GM23338 (cell line): ENCODE results near the gene LDB1. TPM values are rescaled to one million over a fixed set of nuclear protein-coding genes. Genes with fewer than 3 reads are reported as not detected.

ENCODE experiments used
- ATAC-seq: fragments of 200-7000 bp; cut with Tn5 transposase; 3 replicates; pipeline ENCODE4 v1.9.1; 2020
- DNase-seq: peaks from one replicate; pipeline ENCODE4 v3.0.0-alpha.2; 2015; ENCODE audit warnings: low spot score
- H2AFZ ChIP-seq: fragments of 200-600 bp; sonication (generic); 2 replicates; pipeline ENCODE4 v1.8.0; 2016; ENCODE audit warnings: antibody characterized with exemption, mild to moderate bottlenecking, moderate library complexity
- H3F3A ChIP-seq: fragments of 200-600 bp; sonication (generic); replicated peaks from 2 replicates; pipeline ENCODE4 v1.8.0; 2017; ENCODE audit warnings: antibody characterized with exemption, mixed run types, low read depth
- H3K27ac ChIP-seq: fragments of 200-600 bp; sonication (generic); 2 replicates; pipeline ENCODE4 v1.6.1; 2016; ENCODE audit warnings: low read depth
- H3K27me3 ChIP-seq: fragments of 200-600 bp; sonication (generic); 2 replicates; pipeline ENCODE4 v1.8.0; 2016; ENCODE audit warnings: mild to moderate bottlenecking, mixed run types, moderate library complexity; ENCODE audit not compliant: insufficient read depth
- H3K36me3 ChIP-seq: fragments of 200-600 bp; sonication (generic); 2 replicates; pipeline ENCODE4 v1.8.0; 2016; ENCODE audit warnings: mild to moderate bottlenecking; ENCODE audit not compliant: insufficient read depth
- H3K4me1 ChIP-seq: fragments of 200-600 bp; sonication (generic); 2 replicates; pipeline ENCODE4 v1.8.0; 2016; ENCODE audit warnings: mild to moderate bottlenecking, moderate library complexity; ENCODE audit not compliant: insufficient read depth
- H3K4me2 ChIP-seq: fragments of 200-600 bp; sonication (generic); 2 replicates; pipeline ENCODE4 v1.7.1; 2017; ENCODE audit warnings: mixed run types
- H3K4me3 ChIP-seq: fragments of 200-600 bp; sonication (generic); 2 replicates; pipeline ENCODE4 v1.6.1; 2016; ENCODE audit warnings: mixed run types
- H3K79me2 ChIP-seq: fragments of 200-600 bp; sonication (generic); replicated peaks from 2 replicates; pipeline ENCODE4 v1.8.0; 2017; ENCODE audit warnings: mild to moderate bottlenecking; ENCODE audit not compliant: insufficient read depth
- H3K9me2 ChIP-seq: fragments of 200-600 bp; sonication (generic); 2 replicates; pipeline ENCODE4 v1.8.0; 2017; ENCODE audit not compliant: insufficient read depth
- H4K20me1 ChIP-seq: fragments of 200-600 bp; sonication (generic); replicated peaks from 2 replicates; pipeline ENCODE4 v1.8.0; 2017; ENCODE audit warnings: mild to moderate bottlenecking; ENCODE audit not compliant: insufficient read depth
- H3K27ac Mint-ChIP-seq: 2 replicates; pipeline ENCODE4 v1.8.0; 2020; ENCODE audit warnings: inconsistent platforms, mild to moderate bottlenecking, moderate library complexity, mixed read lengths
- H3K27me3 Mint-ChIP-seq: 3 replicates; pipeline ENCODE4 v1.8.0; 2022; ENCODE audit warnings: low read depth, mild to moderate bottlenecking, moderate library complexity, mixed read lengths, inconsistent platforms; ENCODE audit not compliant: insufficient read depth, poor library complexity
- H3K36me3 Mint-ChIP-seq: 3 replicates; pipeline ENCODE4 v1.8.0; 2021; ENCODE audit warnings: low read depth, mild to moderate bottlenecking, inconsistent platforms, moderate library complexity, mixed read lengths
- H3K4me1 Mint-ChIP-seq: 3 replicates; pipeline ENCODE4 v1.8.0; 2020; ENCODE audit warnings: mild to moderate bottlenecking, inconsistent platforms, mixed read lengths
- H3K4me3 Mint-ChIP-seq: 3 replicates; pipeline ENCODE4 v1.8.0; 2021; ENCODE audit warnings: moderate library complexity, mild to moderate bottlenecking, inconsistent platforms, mixed read lengths
- H3K9me3 Mint-ChIP-seq: 3 replicates; pipeline ENCODE4 v1.8.0; 2020; ENCODE audit warnings: moderate library complexity, mild to moderate bottlenecking, inconsistent platforms, mixed read lengths
- CREB1 ChIP-seq: fragments of 250-450 bp; sonication (Bioruptor Pico); IDR thresholded peaks from 2 replicates; pipeline ENCODE4 v1.5.0; 2020; ENCODE audit warnings: low read depth, mild to moderate bottlenecking, moderate library complexity
- EZH2 ChIP-seq: fragments of 200-600 bp; sonication (generic); IDR thresholded peaks from one replicate; pipeline ENCODE4 v1.8.0; 2017; ENCODE audit warnings: antibody characterized with exemption, mild to moderate bottlenecking, low read depth; ENCODE audit not compliant: unreplicated experiment
- EZH2phosphoT487 ChIP-seq: fragments of 200-600 bp; sonication (generic); IDR thresholded peaks from one replicate; pipeline ENCODE4 v1.8.1; 2018; ENCODE audit warnings: antibody characterized with exemption; ENCODE audit not compliant: unreplicated experiment
- JUNB ChIP-seq: IDR thresholded peaks from one replicate; pipeline ENCODE4 v1.6.1; 2016; ENCODE audit warnings: antibody characterized with exemption; ENCODE audit not compliant: unreplicated experiment
- STAT1 ChIP-seq: IDR thresholded peaks from one replicate; pipeline ENCODE4 v1.6.1; 2016; ENCODE audit warnings: antibody characterized with exemption; ENCODE audit not compliant: unreplicated experiment
- ZNF114 ChIP-seq: fragments of 250-450 bp; sonication (Bioruptor Pico); IDR thresholded peaks from 2 replicates; pipeline ENCODE4 v1.5.0; 2020; ENCODE audit warnings: mild to moderate bottlenecking, moderate library complexity
- ZNF331 ChIP-seq: fragments of 250-450 bp; sonication (Bioruptor Pico); IDR thresholded peaks from 2 replicates; pipeline ENCODE4 v1.5.0; 2020; ENCODE audit warnings: low read depth, mild to moderate bottlenecking, moderate library complexity
- polyA plus RNA-seq: library from polyadenylated mRNA; unstranded; fragments of >200 nt; fragmentation: Nextera tagmentation; extraction: Ambion mirVana; gene quantifications from 2 replicates; pipeline ENCODE4 v1.2.1, GENCODE V29; 2016
- total RNA-seq: library from RNA; depleted of rRNA; stranded (reverse); fragments of >200 nt; shearing (Covaris generic); gene quantifications from 2 replicates; pipeline ENCODE4 v1.2.3, GENCODE V29; 2014
- TF ChIP-seq, protein P1 (sequence below): fragments of 250-450 bp; sonication (Bioruptor Pico); IDR thresholded peaks from 2 replicates; pipeline ENCODE4 v1.5.0; 2020; ENCODE audit warnings: mild to moderate bottlenecking, moderate library complexity
- TF ChIP-seq, protein P2 (sequence below): IDR thresholded peaks from one replicate; pipeline ENCODE4 v1.6.1; 2018; ENCODE audit warnings: antibody characterized with exemption; ENCODE audit not compliant: unreplicated experiment
- TF ChIP-seq, protein P3 (sequence below), 2 experiments: fragments of 200-600 bp in 1 of 2; sonication (generic) in 1 of 2; conservative IDR thresholded peaks; 2 replicates each; pipeline versions ENCODE4 v1.5.1 to v1.6.1; 2016 to 2017; ENCODE audit warnings: antibody characterized with exemption in 2 of 2, low read depth in 2 of 2, mild to moderate bottlenecking in 2 of 2, moderate library complexity in 1 of 2
- TF ChIP-seq, protein P4 (sequence below): IDR thresholded peaks from 2 replicates; pipeline ENCODE4 v1.6.1; 2016; ENCODE audit warnings: antibody characterized with exemption

The LDB1 gene
- total and polyA plus RNA-seq, 2 experiments from 2014 or later, result 16.3 to 69.3 TPM

DNA sequence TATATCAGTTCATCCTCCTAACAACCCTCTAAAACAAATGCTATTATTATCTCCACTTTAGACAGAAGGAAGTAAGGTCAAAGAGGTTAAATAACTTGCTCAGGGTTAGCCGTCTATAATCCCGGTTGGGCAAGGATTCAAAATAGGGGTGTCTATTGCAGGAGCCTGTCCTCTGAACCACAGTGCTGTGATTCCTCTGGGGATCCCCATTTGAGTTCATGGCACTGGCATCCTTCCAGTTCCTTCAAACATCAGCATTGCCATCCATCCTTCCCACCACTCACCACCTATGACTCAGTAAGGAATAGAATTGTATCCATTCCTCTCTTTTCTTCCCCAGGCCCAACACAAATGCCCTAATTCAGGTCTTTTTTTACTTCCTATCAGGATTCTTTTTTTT is 29.4 kb downstream of the LDB1 start:
- H3K36me3 Mint-ChIP-seq, result peaks cover 8% of the 10 kb centered on the region; the same call in 2 of the 3 replicates
- no peak overlapping the region for H3K27ac Mint-ChIP-seq
- H3K4me1 Mint-ChIP-seq, result no peaks in the 10 kb centered on the region
- no peaks in the 10 kb centered on the region; the same call in 2 of the 3 replicates for H3K9me3 Mint-ChIP-seq
- Histone ChIP-seq H3K36me3 (no peaks in the 10 kb centered on the region), H3K4me2 (no peak overlapping the region), H3K4me1 (no peaks in the 10 kb centered on the region), H3K27ac (no peak overlapping the region), H3F3A (no peaks in the 10 kb centered on the region), H3K9me2 (no peaks in the 10 kb centered on the region), H2AFZ (no peak overlapping the region), H3K4me3 (no peak overlapping the region), H4K20me1 (no peaks in the 10 kb centered on the region), H3K79me2 (no peaks in the 10 kb centered on the region), H3K27me3 (no peaks in the 10 kb centered on the region)
- DNase-seq (no peak), ATAC-seq (no peak)
- H3K4me3 Mint-ChIP-seq, result no peak overlapping the region
- peaks cover 3% of the 10 kb centered on the region for H3K27me3 Mint-ChIP-seq
- TF ChIP-seq, protein P1, sequence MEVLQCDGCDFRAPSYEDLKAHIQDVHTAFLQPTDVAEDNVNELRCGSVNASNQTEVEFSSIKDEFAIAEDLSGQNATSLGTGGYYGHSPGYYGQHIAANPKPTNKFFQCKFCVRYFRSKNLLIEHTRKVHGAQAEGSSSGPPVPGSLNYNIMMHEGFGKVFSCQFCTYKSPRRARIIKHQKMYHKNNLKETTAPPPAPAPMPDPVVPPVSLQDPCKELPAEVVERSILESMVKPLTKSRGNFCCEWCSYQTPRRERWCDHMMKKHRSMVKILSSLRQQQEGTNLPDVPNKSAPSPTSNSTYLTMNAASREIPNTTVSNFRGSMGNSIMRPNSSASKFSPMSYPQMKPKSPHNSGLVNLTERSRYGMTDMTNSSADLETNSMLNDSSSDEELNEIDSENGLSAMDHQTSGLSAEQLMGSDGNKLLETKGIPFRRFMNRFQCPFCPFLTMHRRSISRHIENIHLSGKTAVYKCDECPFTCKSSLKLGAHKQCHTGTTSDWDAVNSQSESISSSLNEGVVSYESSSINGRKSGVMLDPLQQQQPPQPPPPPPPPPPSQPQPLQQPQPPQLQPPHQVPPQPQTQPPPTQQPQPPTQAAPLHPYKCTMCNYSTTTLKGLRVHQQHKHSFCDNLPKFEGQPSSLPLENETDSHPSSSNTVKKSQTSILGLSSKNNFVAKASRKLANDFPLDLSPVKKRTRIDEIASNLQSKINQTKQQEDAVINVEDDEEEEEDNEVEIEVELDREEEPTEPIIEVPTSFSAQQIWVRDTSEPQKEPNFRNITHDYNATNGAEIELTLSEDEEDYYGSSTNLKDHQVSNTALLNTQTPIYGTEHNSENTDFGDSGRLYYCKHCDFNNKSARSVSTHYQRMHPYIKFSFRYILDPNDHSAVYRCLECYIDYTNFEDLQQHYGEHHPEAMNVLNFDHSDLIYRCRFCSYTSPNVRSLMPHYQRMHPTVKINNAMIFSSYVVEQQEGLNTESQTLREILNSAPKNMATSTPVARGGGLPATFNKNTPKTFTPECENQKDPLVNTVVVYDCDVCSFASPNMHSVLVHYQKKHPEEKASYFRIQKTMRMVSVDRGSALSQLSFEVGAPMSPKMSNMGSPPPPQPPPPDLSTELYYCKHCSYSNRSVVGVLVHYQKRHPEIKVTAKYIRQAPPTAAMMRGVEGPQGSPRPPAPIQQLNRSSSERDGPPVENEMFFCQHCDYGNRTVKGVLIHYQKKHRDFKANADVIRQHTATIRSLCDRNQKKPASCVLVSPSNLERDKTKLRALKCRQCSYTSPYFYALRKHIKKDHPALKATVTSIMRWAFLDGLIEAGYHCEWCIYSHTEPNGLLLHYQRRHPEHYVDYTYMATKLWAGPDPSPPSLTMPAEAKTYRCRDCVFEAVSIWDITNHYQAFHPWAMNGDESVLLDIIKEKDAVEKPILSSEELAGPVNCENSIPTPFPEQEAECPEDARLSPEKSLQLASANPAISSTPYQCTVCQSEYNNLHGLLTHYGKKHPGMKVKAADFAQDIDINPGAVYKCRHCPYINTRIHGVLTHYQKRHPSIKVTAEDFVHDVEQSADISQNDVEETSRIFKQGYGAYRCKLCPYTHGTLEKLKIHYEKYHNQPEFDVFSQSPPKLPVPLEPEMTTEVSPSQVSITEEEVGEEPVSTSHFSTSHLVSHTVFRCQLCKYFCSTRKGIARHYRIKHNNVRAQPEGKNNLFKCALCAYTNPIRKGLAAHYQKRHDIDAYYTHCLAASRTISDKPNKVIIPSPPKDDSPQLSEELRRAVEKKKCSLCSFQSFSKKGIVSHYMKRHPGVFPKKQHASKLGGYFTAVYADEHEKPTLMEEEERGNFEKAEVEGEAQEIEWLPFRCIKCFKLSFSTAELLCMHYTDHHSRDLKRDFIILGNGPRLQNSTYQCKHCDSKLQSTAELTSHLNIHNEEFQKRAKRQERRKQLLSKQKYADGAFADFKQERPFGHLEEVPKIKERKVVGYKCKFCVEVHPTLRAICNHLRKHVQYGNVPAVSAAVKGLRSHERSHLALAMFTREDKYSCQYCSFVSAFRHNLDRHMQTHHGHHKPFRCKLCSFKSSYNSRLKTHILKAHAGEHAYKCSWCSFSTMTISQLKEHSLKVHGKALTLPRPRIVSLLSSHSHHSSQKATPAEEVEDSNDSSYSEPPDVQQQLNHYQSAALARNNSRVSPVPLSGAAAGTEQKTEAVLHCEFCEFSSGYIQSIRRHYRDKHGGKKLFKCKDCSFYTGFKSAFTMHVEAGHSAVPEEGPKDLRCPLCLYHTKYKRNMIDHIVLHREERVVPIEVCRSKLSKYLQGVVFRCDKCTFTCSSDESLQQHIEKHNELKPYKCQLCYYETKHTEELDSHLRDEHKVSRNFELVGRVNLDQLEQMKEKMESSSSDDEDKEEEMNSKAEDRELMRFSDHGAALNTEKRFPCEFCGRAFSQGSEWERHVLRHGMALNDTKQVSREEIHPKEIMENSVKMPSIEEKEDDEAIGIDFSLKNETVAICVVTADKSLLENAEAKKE (CRISPR knock-in tag), result no peak
- TF ChIP-seq EZH2 (no peak), ZNF114 (no peak), JUNB (no peak), STAT1 (no peak), CREB1 (CRISPR knock-in tag) (no peak), ZNF331 (CRISPR knock-in tag) (no peak), EZH2phosphoT487 (no peak)
- TF ChIP-seq, protein P2, sequence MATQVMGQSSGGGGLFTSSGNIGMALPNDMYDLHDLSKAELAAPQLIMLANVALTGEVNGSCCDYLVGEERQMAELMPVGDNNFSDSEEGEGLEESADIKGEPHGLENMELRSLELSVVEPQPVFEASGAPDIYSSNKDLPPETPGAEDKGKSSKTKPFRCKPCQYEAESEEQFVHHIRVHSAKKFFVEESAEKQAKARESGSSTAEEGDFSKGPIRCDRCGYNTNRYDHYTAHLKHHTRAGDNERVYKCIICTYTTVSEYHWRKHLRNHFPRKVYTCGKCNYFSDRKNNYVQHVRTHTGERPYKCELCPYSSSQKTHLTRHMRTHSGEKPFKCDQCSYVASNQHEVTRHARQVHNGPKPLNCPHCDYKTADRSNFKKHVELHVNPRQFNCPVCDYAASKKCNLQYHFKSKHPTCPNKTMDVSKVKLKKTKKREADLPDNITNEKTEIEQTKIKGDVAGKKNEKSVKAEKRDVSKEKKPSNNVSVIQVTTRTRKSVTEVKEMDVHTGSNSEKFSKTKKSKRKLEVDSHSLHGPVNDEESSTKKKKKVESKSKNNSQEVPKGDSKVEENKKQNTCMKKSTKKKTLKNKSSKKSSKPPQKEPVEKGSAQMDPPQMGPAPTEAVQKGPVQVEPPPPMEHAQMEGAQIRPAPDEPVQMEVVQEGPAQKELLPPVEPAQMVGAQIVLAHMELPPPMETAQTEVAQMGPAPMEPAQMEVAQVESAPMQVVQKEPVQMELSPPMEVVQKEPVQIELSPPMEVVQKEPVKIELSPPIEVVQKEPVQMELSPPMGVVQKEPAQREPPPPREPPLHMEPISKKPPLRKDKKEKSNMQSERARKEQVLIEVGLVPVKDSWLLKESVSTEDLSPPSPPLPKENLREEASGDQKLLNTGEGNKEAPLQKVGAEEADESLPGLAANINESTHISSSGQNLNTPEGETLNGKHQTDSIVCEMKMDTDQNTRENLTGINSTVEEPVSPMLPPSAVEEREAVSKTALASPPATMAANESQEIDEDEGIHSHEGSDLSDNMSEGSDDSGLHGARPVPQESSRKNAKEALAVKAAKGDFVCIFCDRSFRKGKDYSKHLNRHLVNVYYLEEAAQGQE, result no peak
- TF ChIP-seq, protein P3, sequence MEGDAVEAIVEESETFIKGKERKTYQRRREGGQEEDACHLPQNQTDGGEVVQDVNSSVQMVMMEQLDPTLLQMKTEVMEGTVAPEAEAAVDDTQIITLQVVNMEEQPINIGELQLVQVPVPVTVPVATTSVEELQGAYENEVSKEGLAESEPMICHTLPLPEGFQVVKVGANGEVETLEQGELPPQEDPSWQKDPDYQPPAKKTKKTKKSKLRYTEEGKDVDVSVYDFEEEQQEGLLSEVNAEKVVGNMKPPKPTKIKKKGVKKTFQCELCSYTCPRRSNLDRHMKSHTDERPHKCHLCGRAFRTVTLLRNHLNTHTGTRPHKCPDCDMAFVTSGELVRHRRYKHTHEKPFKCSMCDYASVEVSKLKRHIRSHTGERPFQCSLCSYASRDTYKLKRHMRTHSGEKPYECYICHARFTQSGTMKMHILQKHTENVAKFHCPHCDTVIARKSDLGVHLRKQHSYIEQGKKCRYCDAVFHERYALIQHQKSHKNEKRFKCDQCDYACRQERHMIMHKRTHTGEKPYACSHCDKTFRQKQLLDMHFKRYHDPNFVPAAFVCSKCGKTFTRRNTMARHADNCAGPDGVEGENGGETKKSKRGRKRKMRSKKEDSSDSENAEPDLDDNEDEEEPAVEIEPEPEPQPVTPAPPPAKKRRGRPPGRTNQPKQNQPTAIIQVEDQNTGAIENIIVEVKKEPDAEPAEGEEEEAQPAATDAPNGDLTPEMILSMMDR (conservative IDR thresholded peaks at IDR 0.05; ENCODE audit: low read depth in 2 of 2), result no peak
- TF ChIP-seq, protein P4, sequence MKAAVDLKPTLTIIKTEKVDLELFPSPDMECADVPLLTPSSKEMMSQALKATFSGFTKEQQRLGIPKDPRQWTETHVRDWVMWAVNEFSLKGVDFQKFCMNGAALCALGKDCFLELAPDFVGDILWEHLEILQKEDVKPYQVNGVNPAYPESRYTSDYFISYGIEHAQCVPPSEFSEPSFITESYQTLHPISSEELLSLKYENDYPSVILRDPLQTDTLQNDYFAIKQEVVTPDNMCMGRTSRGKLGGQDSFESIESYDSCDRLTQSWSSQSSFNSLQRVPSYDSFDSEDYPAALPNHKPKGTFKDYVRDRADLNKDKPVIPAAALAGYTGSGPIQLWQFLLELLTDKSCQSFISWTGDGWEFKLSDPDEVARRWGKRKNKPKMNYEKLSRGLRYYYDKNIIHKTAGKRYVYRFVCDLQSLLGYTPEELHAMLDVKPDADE, result no peak
